GM21825 (cell line): ENCODE measurements around the gene MC1R.
"Not testable (repeated sequence)": the region's sequence is repeated elsewhere in the genome, so short reads cannot be mapped to it uniquely, and the experiment has no call there.

Source experiments
- ATAC-seq: cut with Tn5 transposase; IDR thresholded peaks from one replicate; pipeline ENCODE4 v1.9.1; 2021; ENCODE audit warnings: mild to moderate bottlenecking, moderate library complexity; ENCODE audit not compliant: unreplicated experiment

The MC1R gene

GRCh38 chr16:89934019-89934418 lies 15.4 kb downstream of the MC1R start:
- ATAC-seq, result not testable (repeated sequence)

GRCh38 chr16:89934611-89935553 lies 16.2 kb downstream of the MC1R start:
- no peak for ATAC-seq

GRCh38 chr16:89935620-89936019 lies 17.0 kb downstream of the MC1R start:
- ATAC-seq, result not testable (repeated sequence)

- no peak for ATAC-seq
These were observed 17.4 kb downstream of the MC1R start for GRCh38 chr16:89936034-89936433.

GRCh38 chr16:89936508-89936907 lies 17.8 kb downstream of the MC1R start:
- no peak for ATAC-seq

- ATAC-seq, result no peak
These were observed 18.3 kb downstream of the MC1R start for GRCh38 chr16:89936981-89937380.

GRCh38 chr16:89938175-89938885 lies 19.7 kb downstream of the MC1R start:
- ATAC-seq, result no peak

- no peak for ATAC-seq
These were observed 26.1 kb downstream of the MC1R start for GRCh38 chr16:89944773-89945172.

- no peak for ATAC-seq
These were observed 27.0 kb downstream of the MC1R start for GRCh38 chr16:89945654-89946053.

- no peak for ATAC-seq
These were observed 27.9 kb downstream of the MC1R start for GRCh38 chr16:89946515-89946914.

GRCh38 chr16:89949121-89949742 lies 30.6 kb downstream of the MC1R start:
- ATAC-seq, result no peak

GRCh38 chr16:89949756-89950155 lies 31.1 kb downstream of the MC1R start:
- ATAC-seq, result no peak

GRCh38 chr16:89951509-89951908 lies 32.8 kb downstream of the MC1R start:
- no peak for ATAC-seq

GRCh38 chr16:89952049-89952448 lies 33.4 kb downstream of the MC1R start:
- ATAC-seq, result no peak

- no peak for ATAC-seq
These were observed 33.9 kb downstream of the MC1R start for GRCh38 chr16:89952551-89952950.

- ATAC-seq, result peak; percentile 57
These were observed 35.2 kb downstream of the MC1R start for GRCh38 chr16:89953671-89954406.

- no peak for ATAC-seq
These were observed 35.8 kb downstream of the MC1R start for GRCh38 chr16:89954462-89954861.

GRCh38 chr16:89955001-89955685 lies 36.5 kb downstream of the MC1R start:
- no peak for ATAC-seq

- no peak for ATAC-seq
These were observed 38.0 kb downstream of the MC1R start for GRCh38 chr16:89956505-89957215.
